HG02970 (cell line): ENCODE data around the gene SIX5.

Experiments used
- ATAC-seq: cut with Tn5 transposase; IDR thresholded peaks from one replicate; pipeline ENCODE4 v1.9.1; 2021; ENCODE audit warnings: mild to moderate bottlenecking, moderate library complexity, moderate number of reproducible peaks; ENCODE audit not compliant: unreplicated experiment, low FRiP score

The SIX5 gene

DNA sequence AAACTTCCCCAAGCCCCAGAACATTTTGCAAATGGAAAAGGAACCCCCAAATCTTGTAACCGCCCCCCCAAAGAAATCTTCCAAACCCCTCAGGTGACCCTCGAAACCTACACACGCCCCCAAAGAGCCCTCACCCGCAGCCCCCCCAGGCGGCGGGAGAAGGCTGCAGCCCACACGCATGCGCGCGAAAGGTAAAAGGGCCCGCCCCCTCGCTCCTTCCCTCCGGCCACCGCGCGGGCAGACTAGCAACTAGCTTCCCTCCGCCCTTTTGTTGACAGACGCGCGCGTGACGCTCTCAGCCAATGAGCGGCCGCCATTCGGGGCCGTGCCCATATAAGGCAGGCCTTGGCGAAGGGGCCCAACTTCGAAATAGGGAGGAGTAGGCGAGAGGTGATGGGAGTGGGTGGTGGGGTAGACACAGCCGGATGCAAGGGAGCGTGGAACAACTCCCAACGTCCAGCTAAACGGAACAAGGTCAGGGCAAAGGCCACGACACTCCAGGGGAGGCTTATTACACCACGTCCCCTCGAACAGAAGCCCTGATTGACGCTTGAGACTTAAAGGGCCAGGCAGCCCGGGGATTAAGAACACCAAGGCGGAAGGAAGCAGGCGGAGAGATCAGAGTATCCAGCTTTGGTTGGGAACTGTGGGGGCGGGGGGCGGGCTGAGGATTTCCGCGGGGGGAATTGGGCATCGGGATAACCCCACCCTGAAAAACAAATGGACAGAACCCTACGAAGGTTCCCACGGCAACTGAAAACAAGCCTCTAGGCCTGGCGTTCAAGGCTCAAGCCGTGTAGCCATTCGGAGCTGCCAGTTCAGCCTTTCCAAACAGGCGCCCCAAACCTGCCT, 51.7 kb downstream of the SIX5 start:
- ATAC-seq, result peak; percentile 94

DNA sequence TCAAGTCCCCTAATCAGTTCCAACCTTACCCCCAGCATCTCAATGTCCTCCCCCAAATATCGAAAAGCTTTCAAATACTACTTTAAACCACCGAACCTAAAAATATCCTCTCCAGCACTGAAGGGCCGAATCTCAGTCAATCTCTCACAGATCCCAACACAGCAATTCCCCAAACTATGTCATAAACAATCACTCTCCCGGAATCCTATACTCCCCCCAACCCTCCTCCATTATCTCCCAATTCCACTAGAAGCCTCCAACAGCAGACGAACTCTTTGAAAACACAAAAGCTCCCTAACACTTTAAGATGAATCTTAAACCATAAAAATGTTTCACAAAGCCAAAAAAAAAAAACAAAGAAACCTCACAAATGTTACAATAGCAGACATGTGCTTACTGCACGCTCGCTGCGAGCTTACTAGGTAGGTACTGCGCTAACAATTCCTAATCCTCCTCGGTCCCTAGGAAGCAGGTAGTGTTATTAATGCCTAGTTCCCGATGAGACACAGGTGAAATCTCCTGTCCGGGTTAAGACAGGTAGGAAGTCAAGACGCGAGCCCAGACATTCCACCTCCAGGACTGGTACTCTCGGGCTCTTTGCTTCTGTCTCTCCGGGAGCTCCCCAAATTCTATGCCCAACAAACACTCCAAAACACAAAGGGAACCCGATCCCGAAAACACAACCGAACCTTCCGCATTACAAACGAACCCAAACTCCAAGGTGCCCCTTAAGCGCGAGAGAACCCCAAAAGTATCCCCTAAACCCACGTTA, 52.5 kb downstream of the SIX5 start:
- no peak for ATAC-seq

DNA sequence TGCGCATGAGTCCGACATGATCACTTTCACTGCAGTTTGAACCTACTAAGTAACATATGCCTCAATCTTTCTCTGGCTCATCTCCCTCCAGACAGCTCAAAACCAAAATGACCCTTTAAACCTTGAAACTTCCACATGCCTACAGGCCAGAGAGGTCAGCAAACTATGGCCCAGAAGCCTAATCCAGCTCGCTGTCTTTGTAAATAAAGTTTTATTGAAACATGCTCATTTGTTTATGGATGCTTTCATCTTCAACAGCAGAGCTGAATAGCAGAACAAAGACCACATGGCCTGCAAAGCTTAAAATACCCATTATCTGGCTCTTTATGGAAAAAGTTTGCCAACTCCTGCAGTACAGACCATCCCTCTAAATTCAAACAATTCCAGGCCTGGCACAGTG, 53.9 kb downstream of the SIX5 start:
- no peak for ATAC-seq
